GM19324 (cell line): ENCODE measurements around the gene SERPINE1.

ENCODE experiments used
- ATAC-seq: cut with Tn5 transposase; IDR thresholded peaks from one replicate; pipeline ENCODE4 v1.9.1; 2021; ENCODE audit warnings: mild to moderate bottlenecking, moderate library complexity; ENCODE audit not compliant: unreplicated experiment, low FRiP score

Gene SERPINE1

DNA sequence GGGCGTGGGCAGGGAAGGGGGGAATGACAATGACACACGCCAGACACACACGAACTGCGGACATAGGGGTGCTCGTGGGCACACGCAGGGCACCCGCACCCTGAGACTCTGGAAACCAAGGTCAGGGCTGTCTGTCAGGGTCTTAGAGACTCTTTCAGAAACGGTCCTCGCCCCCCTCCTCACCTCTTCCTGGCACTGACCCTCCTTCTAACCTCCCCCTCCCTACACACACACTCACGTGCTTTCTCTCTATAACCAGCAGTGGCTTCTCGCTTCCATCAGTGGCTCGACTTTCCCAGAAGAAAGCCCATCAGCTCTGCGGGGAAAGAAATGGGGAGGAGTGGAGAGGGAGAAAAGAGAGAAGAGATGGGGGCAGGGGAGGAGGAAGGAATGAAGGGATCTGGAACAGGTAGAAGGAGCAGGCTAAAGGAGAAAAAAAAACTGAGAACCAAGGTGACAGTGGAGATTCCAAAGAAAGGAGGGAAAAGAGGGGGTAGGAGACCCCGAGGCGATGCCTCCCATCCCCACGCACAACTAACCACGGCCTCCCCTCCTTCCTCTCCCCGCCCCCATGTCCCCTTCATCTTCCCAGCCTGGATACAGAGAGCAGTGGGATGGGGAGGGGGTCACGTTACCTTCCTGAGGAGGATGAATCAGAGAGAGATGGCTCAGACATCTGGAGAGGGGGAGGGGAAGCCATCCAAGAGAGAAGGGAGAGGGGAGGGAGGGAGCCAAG is 40.2 kb downstream of the SERPINE1 start:
- no peak for ATAC-seq

DNA sequence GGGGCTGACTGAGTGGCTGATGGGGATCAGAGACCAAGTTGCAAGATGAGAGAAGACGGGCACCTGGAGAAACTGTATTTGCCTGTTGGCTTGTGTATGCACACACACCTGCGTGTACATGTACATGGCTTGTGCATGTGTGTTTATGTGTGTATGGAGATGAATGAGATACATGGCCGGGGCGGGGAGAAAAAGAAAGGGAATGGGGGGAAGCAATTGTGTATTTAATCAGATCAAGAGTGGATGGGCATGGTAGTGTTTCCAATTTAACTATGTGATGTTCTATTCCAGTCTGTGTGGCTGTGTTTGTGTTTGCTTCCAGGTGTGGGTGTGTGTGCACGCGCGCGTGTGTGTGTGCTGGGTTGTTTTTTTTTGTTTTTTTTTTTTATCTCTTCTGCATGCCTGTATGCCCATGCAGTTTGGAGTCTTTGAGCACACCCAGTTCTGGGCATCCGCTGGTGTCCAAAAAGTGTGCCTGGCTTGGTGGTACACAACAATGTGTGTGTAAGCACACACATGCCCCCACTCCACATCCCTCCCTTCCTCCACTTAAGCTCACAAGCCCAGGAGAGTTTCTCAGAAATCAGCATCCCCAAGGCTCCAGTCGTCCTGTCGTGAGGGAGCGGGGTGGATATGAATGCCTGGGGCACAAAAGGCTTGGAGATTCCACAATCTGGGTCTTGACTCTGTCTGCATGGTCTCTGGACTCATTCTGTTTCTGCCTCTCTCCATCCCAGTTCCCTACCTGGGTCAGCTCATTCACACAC is 40.9 kb downstream of the SERPINE1 start:
- ATAC-seq: no peak

DNA sequence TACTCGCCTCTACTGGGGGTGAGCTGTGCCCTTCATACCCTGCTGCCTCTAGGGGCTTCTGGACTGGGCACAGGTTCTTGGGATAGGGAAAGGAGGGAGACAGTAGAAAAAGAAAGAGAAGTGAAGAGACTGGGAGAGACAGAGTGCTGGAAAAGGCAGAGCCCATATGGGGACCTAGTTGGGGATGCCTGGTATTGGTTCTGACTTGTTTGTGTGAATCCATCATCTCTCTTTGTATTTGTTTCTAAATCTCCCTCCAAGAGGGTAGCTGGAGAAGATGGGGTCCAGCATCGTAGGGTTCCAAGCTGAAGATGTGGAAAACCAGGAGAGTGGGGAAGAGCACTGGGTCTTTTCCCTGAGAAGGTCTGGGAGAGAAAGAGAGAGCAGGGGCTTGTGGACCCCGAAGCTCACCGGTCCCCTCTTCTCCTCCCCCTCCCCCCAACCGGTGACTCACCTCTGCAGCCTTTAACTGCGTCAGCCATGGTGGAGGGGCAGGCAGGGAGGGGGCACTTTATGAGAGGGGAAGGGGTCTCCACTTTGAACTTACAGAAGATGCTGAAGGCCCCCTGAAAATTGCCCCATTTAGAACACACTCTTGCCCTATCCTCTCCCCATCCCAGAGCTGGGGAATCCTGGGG is 41.6 kb downstream of the SERPINE1 start:
- no peak for ATAC-seq

DNA sequence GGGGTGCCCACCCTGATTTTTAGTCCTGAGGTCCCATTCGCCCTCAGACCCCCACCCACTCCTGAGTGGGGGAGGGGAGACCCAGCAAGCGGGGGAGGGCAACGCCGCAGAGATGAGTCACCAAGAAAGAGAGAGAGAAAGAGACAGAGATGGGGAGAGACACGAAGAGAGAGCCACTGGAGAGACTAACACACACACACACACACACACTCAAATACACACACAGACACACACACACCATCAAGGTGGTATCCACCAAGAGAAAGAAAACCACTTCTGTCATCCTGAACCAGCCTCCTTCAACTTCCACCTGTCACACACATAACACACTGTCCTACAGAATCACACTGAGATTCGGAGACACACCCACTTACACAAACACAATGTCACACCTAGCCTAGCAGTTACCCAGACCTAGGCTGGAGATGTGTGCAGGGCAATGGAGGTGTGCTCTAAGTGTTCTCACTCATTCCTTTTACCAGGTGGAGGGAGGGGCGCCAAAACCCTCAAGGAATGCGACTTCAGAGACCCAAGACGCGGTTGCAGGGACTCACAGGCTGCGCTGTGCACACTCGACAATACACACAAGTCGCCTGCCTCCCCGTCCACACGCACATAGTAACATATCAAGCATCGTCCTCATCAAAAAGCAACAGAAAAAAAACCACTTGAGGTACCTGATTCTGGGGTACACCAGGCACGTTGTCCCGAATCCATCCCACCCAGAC is 42.4 kb downstream of the SERPINE1 start:
- ATAC-seq: no peak

DNA sequence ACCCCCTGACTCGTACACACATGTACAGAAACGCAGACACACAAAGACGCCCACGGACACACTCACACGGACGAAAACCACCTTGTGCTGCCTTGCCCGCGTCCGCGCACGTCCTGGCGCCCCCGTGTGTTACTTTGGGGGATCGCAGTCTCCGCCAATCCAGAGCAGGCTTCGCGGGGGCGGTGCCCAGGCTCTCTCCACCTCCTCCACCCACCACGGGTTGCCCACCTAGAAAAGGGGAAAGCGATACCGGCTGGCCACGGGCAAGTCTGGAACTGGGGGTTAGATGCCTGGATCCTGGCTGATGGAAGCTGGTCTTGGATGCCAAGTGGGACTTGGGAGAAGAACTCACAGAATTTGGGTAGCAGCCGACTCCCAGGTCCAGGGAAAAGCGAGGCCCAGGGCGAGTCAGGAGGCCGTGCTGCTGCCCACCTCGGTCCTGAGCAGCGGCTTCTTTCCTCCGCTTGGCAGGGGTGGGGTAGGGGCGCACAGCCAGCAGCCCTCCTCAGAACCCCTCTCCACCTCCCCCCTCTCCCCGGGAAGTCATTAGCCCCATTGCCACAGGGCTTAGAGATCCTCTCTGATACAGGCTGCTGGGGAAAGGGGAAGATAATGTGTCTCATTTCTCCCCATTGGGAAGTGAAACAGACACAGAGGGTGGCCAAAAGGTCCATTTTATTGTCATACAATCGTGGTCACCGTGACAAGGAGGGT is 43.1 kb downstream of the SERPINE1 start:
- ATAC-seq: no peak

DNA sequence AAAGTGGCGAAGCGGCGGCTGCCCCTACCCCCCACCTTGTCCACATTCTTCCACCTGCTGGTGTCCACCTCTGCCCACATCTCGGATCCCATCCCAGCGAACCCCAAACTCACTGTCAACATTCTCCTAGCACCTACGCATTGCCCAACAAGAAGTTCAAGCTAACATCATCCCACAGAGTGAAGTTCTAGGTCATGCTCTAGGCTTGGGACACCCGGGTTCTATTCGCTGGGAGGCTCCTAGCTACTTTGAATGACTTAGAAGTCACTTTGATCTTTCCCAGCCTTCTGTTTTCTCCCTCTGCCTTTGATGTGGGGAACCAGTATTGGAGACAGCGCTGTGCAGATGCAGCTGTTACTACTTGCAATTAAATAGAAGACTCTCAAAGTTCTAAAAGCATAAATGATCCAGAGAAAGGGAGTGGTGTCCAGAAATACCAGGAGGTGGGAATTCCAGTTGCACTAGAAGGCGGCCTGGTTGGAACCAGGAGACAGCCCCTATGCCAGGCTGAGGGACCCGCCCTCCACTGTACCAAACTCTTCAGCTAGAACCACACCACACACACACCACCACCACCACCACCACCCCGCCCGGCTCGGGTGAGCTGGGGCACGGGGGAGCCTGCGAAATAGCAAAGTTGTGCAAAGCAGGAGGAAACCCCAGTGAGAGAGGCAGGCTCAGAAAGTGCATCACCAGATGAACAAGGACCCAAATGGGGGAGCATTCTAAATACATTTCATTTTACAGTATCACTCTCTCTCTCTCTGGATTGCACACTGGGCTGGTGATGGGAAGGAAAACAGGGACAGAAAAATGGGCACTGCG is 43.9 kb downstream of the SERPINE1 start:
- ATAC-seq: no peak

DNA sequence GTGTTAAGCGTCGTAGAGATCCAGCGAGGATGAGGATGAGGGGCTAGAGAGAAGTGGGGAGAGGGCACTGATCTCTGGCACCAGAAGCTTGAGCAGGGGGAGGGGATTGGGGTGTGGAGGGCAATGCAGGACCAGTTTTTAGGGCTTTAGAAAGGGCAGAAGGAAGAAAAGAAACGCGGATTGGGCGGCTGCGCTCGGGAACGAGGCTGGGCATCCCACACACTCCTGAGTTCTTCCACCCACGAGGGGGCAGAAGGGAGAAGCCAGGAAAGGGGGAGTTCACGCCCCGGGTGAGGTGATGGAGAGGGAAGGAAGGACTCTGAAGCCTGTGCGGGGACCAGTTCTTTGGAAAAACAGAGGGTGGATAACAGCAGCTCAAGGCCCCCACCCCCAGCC is 44.5 kb downstream of the SERPINE1 start:
- ATAC-seq: no peak

DNA sequence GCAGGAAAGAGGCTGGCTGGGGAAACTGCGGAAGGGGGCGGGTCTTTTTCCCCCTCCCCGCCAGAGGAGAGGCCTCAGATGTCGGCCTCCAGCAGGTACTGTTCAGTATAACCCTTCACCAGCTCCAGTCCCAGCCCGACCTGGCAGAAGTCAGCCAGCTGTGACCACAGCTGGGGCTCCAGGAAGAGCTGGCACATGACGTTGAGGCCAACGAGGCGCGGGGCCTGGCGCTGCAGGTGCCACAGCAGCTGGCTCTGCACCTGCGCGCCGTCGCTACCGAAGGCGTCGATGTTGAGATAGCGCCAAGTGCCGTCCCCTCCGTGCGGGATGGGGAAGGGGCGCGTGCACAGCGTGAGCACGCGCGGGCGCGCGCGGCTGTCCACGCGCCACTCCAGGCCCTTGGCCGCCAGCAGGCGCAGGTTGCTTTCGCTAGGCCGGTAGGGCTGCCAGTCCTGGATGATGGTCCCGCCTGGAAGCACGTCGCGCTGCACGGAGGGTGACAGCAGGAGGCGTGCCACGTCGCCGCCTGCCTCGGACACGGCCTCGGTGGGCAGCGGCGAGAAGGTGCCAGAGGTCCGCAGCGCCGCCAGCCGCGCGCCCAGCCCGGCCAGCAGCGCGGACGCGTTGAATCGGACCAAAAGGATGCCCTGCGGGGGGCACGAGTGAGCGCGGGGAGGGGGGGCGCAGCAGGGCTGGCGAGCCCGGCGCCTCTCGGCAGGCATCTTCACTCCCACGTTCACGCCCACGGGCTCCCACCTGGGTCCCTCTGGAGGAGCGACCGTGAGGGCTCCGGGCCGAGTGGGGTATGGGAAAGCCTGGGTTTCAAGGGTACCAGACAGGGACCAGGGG is 45.3 kb downstream of the SERPINE1 start:
- ATAC-seq: no peak

DNA sequence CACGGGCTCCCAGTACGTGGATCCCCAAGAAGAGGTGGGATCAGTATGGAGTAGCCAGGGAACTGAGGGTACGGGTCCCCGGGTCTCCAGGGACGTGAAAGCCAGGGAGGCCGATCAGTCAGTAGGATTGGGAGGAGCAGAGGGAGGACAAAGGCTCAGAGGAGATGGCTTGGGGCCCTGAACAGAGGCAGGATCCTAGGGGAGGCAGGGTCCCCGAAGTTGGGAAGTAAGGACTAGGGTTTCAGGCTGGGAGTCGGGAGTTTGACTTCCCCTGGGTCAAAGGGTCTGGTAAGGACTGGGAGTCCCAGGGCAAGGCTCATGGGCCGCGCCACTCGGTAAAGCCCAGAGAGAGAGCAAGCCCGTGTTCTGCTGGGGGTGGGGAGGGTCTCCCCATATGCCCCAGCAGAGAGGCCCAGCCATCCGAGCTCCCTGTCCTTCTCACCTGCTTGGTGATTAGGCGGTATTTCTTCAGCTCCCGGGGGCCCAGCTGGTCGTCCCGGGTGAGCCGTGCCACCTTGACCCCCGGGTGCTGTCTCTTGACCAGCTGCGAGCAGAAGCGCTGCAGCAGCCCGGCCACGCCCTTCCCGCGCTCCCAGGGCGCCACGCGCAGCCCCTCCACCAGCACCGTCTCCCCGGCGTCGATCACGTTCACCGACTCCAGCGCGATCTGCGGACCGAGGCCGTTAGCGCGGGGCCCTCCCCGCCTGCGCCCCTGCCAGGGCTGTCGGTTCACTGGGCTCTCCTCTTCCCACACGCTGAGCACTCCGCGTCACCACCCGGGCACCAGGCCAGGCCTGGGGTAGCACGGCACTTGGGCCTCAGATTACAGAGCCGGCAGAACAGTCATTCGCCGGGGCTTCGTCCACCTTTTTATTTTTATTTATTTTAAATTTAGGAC is 46.2 kb downstream of the SERPINE1 start:
- no peak for ATAC-seq

DNA sequence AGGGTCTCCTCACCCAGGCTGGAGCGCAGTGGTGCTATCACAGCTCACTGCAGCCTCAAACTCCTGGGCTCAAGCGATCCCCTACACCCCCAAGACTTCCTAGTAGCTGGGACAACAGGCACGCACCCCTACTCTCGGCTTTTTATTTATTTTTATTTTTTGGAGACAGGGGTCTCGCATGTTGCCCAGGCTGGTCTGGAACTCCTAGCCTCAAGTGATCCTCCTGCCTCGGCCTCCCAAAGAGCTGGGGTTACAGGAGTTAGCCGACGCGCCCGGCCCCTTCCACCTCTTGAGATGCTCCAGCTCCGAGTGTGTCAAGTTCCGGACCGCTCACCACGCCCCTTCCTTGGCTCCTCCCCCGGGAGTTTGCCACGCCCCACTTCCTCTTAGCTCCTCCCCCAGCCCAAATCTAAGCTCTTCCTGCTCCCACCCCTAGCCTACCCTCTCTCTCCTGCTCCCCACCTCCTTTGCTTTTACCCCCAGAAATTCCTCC is 46.9 kb downstream of the SERPINE1 start:
- ATAC-seq: no peak

DNA sequence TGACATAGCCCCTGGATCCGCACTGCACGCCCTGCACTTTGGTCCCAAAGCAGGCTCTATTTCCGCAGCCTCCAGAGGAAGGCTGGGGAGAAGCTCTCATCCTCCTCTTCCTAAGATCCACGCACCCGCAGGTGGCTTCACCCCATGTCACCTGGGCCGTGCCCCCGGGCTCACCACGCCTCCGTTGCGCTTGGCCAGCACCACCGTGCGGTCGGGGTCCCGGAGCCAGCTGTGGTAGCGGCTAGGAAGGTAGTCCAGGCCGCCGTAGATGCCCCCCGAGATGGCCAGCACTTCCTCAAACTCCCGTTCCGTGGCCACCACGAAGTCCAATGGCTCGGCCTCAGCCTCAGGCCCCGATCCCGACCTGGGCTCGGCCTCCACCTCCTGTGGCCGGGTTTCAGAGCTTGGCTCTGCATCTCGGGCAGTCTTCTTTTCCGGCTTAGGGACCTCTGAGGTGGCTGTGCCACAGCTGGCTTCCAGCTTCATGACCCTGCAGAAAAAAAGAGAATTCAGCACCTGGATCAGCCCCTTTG is 47.5 kb downstream of the SERPINE1 start:
- no peak for ATAC-seq

DNA sequence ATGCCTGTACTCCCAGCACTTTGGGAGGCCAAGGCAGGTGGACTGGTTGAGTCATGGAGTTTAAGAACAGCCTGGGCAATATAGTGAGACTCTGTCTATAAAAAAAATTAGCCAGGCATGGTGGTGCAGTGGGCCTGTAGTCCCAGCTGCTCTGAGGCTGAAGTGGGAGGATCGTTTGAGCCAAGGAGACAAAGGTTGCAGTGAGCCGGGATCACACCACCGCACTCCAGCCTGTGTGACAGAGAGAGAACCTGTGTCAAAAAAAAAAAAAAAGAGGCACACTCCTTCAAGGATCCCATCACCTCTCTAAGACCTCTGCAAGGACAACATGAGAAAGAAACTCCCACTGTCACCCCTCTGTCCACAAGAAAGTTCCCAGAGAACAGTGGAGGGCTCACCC is 48.8 kb downstream of the SERPINE1 start:
- no peak for ATAC-seq

DNA sequence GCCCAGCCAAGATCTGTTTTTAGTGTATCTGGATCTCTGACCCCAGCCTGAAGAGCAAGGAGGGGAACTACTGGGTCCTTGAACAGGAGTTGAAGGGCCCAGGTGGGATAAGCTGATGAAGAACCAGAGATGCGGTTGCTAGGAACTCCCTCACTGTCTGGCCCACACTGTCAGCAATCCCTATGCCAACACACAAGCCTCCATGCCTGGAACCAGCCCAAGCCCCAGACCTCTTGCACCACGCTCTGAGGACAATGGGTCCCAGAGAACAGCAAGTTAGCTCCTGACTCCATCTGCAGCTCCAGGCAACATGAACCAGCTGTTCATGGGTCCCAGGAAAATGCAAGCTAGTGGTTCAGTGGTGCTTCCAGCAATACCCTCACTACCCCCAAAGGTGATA is 50.7 kb downstream of the SERPINE1 start:
- ATAC-seq: no peak

DNA sequence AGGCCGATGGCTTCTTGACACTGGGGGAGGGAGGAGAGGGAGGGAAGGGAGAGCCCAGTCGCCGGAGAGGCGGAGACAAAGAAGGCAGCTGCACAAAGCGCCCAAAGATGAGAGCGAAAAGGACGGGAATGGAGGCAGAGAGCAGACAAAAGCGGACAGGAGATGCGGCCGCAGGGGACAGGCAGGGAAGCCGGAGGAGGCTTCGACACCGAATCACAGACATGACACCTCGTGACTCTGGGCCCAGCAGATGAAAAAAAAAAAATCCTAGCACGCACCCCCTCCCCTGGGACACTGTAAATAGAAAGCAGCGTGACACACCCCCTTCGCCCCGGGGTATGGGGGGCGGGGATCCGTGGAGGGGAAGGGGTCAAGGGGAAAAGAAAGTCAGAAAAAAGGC is 52.2 kb downstream of the SERPINE1 start:
- ATAC-seq: no peak

DNA sequence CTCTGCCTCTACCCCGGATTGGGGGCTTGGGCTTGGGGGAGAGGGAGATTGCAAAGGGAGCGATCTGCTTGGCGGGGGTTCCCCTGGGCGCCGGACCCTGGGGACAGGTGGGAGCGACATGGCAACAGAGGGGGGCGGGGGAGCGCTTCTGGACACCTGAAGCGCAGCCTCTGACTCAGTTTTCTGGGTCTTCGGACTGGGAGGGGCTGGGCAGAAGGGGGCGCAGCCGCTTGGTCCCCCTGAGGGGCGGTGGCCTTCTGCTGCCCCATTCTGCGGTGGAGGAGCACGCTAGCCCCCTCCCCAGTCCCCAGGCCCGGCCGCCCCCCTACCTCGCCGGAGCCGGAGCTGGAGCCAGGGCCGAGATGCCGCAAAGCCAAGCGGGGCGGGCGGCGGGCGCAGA is 52.8 kb downstream of the SERPINE1 start:
- ATAC-seq: no peak

DNA sequence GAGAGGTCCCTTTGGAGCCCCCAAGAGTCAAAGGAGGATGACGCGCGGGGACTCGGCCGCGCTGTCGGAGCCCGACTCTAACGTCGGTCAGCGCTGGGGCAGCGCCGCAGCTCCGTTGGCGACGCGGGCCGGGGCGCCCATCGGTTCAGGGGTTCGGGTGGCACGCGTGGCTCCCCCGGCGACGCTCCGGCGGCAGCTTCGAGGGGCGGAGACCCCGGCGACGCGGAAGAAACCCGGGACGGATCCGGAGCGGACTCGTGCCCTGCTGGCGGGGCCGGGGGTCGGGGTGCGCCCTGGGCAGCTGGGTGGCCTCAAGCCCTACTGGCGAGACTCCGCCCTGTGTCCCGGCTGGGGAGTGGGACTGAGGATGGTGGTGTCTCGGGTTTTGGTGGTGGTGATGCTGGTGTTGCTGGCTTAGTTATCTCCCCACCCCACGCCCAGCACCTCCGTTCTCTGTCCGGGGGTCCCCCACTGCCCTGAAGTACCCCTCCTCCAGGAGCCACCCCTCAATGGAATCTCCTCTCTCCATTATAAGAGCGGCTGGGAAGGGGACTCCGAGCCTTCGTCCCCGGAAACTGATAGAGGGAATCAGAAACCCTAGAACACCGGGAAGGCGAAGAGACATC is 53.3 kb downstream of the SERPINE1 start, which contains the start of gene NAT16:
Gene NAT16, minus strand, starts transcription at position 164 of the 626 bp plus-strand sequence. CDS start 5,486 bp downstream, outside the sequence.
- no peak for ATAC-seq
